AG09319 (cell line): ENCODE results near the gene RNF14.

Source experiments
- DNase-seq: peaks from one replicate; pipeline ENCODE4 v3.0.0-alpha.2; 2010; ENCODE audit warnings: low read depth; ENCODE audit errors: extremely low read depth
- CTCF ChIP-seq: IDR thresholded peaks from 2 replicates; pipeline ENCODE4 v1.5.1; 2011; ENCODE audit warnings: low read depth, mild to moderate bottlenecking, inconsistent platforms, low read length, moderate library complexity

RNF14 gene

GRCh38 chr5:141969783-141970771, 1.2 kb downstream of the RNF14 start:
- no peak for TF ChIP-seq CTCF
- no peak for DNase-seq

GRCh38 chr5:141973871-141974595, 5.1 kb downstream of the RNF14 start:
- DNase-seq = no peak
- no peak for TF ChIP-seq CTCF

- TF ChIP-seq CTCF = no peak
- no peak for DNase-seq
These were observed 7.3 kb downstream of the RNF14 start for GRCh38 chr5:141976176-141976575.

- no peak for DNase-seq
- no peak for TF ChIP-seq CTCF
These were observed 9.5 kb downstream of the RNF14 start for GRCh38 chr5:141978389-141978788.

- TF ChIP-seq CTCF = no peak
These were observed 13.7 kb downstream of the RNF14 start for GRCh38 chr5:141982626-141983025.

GRCh38 chr5:141986072-141986471, 17.2 kb downstream of the RNF14 start:
- no peak for TF ChIP-seq CTCF
- DNase-seq = no peak

More at GRCh38 chr5:141982626-141983025, 13.7 kb downstream of the RNF14 start:
- no peak for DNase-seq

GRCh38 chr5:141989720-141990119, 20.8 kb downstream of the RNF14 start:
- no peak for TF ChIP-seq CTCF

More at GRCh38 chr5:141989720-141990119, 20.8 kb downstream of the RNF14 start:
- DNase-seq = no peak
